NB4 (cell line): ENCODE results near the gene CREB3L1.

Experiments
- MYC ChIP-seq: IDR thresholded peaks from 2 replicates; pipeline ENCODE4 v1.6.1; 2011; ENCODE audit warnings: low read depth, low read length
- POLR2A ChIP-seq: IDR thresholded peaks from 2 replicates; pipeline ENCODE4 v1.6.1; 2011; ENCODE audit warnings: mild to moderate bottlenecking; ENCODE audit not compliant: insufficient read length; ENCODE audit errors: extremely low read depth
- TF ChIP-seq, protein P1 (sequence below): IDR thresholded peaks from 2 replicates; pipeline ENCODE4 v1.6.1; 2011; ENCODE audit warnings: low read depth, low read length
- TF ChIP-seq, protein P2 (sequence below): IDR thresholded peaks from one replicate; pipeline ENCODE4 v1.5.1; 2012; ENCODE audit warnings: low read depth, low read length

DNA sequence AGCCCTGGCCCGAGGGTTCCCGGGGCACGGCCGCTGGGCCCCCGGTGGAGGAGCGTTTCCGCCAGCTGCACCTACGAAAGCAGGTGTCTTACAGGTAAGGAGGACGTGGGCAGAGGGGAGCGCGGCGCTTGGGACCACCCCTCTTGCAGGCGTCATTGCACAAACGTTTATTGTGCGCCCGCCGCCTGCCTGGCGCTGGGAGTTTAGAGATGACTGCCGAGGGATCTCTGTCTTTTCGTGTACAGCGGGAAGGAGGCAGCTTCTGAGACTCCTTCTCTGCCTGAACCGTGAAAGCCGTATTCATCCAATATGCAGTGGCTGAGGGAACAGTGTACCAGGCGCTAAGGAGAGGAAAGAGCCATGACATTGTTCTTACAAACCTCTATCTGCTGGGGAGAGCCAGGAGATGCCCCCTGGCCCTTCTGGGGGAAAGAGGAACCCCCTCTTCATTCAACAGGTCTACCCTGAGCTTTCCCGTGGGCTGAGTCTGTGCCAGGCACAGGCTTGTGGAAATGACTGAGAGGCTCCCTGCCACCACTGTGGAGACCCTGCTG is 56.0 kb downstream of the CREB3L1 start:
- TF ChIP-seq, protein P1, sequence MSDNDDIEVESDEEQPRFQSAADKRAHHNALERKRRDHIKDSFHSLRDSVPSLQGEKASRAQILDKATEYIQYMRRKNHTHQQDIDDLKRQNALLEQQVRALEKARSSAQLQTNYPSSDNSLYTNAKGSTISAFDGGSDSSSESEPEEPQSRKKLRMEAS: no peak
- TF ChIP-seq, protein P2, sequence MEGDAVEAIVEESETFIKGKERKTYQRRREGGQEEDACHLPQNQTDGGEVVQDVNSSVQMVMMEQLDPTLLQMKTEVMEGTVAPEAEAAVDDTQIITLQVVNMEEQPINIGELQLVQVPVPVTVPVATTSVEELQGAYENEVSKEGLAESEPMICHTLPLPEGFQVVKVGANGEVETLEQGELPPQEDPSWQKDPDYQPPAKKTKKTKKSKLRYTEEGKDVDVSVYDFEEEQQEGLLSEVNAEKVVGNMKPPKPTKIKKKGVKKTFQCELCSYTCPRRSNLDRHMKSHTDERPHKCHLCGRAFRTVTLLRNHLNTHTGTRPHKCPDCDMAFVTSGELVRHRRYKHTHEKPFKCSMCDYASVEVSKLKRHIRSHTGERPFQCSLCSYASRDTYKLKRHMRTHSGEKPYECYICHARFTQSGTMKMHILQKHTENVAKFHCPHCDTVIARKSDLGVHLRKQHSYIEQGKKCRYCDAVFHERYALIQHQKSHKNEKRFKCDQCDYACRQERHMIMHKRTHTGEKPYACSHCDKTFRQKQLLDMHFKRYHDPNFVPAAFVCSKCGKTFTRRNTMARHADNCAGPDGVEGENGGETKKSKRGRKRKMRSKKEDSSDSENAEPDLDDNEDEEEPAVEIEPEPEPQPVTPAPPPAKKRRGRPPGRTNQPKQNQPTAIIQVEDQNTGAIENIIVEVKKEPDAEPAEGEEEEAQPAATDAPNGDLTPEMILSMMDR: no peak
- TF ChIP-seq POLR2A (no peak), MYC (no peak)
